ENCODE results near the gene ELMOD3.

The ELMOD3 gene

DNA sequence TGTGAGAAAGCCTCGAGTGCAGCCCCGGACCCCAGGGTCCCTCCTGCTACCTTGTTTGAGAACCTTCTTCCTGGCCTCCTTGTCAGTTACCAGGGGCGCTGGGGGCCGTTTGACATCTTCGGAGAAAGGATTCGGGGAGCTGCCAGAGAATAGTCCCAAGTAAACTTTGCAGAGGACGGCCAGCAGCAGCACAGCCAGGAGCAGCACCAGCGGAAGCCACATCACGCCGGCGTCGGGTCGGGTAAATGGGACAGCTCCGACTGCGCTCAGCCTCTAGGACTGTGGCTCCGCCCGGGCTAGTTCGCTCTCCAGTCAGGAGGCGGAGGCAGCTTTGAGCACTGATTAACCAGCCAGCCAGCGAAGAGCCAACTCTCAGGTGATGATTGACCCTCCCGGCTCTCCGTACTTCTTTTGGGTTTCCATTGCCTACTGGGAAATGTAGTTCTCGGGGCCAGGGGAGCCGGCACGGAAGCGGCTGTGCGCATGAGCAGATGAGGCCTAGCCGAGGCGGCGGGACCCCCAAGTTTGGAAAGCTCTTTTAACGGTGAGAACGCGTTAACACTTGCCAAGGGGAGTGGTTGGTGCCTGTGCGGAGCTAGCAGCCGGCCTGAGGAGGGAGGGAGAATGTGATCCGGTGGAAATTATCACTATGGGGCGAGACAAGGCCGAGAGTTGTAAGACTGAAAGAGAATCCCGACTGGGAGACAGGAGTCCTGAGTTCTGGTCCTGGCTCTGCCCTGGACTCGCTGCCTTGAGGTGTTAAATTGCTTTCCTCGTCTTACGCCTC, at the start of gene ELMOD3, which contains the start of gene RETSAT:
TSS of gene ELMOD3 (plus strand) at position 484 of the 787 bp plus-strand sequence. CDS start 2,430 bp downstream, outside the sequence.
TSS of gene RETSAT (minus strand) at position 243 of the 787 bp plus-strand sequence. CDS start at position 222, 21 bp downstream.
- in situ Hi-C loops (cut with MboI; ENCODE audit: low sequenced_read_pairs, unreplicated experiment): no loop called here
- DNase-seq (ENCODE audit: low spot score): peak; percentile 97
- TF ChIP-seq, protein P1, sequence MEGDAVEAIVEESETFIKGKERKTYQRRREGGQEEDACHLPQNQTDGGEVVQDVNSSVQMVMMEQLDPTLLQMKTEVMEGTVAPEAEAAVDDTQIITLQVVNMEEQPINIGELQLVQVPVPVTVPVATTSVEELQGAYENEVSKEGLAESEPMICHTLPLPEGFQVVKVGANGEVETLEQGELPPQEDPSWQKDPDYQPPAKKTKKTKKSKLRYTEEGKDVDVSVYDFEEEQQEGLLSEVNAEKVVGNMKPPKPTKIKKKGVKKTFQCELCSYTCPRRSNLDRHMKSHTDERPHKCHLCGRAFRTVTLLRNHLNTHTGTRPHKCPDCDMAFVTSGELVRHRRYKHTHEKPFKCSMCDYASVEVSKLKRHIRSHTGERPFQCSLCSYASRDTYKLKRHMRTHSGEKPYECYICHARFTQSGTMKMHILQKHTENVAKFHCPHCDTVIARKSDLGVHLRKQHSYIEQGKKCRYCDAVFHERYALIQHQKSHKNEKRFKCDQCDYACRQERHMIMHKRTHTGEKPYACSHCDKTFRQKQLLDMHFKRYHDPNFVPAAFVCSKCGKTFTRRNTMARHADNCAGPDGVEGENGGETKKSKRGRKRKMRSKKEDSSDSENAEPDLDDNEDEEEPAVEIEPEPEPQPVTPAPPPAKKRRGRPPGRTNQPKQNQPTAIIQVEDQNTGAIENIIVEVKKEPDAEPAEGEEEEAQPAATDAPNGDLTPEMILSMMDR (IDR thresholded peaks at IDR 0.05; ENCODE audit: borderline replicate concordance, control extremely low read depth, extremely low read depth, insufficient read depth, missing control alignments): no peak

DNA sequence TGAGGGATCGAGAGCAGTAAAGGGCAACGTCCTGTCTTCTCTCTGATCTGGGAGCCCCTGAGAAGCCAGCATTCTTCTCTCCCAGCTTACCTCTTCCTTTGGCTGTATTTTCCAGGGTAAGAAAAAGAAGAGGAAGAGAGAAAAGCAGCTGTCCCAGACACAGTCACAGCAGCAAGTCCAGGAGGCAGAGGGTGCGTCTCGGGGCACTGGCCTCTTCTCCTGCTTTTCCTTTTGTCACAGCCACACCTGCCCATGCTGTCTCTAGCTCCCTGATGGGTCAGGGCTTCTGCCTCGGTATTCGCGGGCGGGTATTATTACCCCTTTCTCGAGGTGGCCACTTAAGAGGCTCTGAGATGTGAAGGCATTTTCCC, 47.1 kb upstream of the ELMOD3 start:
- TF ChIP-seq, protein P1 (IDR thresholded peaks at IDR 0.05; ENCODE audit: borderline replicate concordance, control extremely low read depth, extremely low read depth, insufficient read depth, missing control alignments): no peak
- no peak for DNase-seq (ENCODE audit: low spot score)
- in situ Hi-C loops (cut with MboI; ENCODE audit: low sequenced_read_pairs, unreplicated experiment): no loop called here

DNA sequence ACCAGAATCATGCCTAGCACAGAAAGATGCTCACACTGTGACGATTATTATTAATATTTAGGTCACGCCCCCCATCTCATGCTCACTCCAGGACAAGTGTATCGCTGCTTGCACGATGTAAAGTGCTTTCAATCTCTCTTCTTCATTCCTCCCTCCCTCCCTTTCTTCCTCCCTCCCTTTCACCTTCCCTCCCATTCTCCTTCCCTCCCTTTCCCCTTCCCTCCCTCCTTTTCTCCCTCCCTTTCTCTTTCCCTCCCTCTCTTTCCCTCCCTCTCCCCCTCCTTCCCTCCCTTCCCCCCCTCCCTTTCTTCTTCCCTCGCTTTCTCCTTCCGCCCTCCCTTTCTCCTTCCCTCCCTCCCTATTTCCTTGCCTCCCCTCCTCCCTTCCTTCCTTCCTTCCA, 46.4 kb upstream of the ELMOD3 start:
- DNase-seq (ENCODE audit: low spot score): no peak
- TF ChIP-seq, protein P1 (IDR thresholded peaks at IDR 0.05; ENCODE audit: borderline replicate concordance, control extremely low read depth, extremely low read depth, insufficient read depth, missing control alignments): no peak
- in situ Hi-C loops (cut with MboI; ENCODE audit: low sequenced_read_pairs, unreplicated experiment): no loop called here

DNA sequence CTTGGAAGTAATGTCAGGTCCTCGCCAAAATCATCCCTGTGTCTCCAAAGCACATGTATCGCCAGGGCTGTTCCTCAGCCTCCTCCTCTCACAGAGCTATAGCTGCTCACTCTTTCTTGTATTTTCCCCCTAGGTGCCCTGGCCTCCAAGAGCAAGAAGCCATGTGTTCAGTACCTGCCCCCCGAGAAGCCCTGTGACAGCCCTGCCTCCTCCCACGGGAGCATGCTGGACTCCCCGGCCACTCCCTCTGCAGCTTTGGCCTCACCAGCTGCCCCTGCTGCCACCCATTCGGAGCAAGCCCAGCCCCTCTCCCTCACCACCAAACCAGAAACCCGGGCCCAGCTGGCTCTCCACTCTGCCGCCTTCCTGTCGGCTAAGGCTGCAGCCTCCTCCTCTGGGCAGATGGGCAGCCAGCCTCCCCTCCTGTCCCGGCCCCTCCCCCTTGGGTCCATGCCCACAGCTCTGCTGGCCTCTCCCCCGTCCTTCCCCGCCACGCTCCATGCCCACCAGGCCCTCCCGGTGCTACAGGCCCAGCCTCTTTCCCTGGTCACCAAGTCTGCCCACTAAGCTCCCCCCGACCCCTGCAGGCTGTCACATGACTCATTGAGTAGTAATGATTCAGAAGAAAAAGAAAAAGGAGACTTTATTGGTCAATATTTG, 45.5 kb upstream of the ELMOD3 start:
- in situ Hi-C loops (cut with MboI; ENCODE audit: low sequenced_read_pairs, unreplicated experiment): no loop called here
- TF ChIP-seq, protein P1 (IDR thresholded peaks at IDR 0.05; ENCODE audit: borderline replicate concordance, control extremely low read depth, extremely low read depth, insufficient read depth, missing control alignments): no peak

DNA sequence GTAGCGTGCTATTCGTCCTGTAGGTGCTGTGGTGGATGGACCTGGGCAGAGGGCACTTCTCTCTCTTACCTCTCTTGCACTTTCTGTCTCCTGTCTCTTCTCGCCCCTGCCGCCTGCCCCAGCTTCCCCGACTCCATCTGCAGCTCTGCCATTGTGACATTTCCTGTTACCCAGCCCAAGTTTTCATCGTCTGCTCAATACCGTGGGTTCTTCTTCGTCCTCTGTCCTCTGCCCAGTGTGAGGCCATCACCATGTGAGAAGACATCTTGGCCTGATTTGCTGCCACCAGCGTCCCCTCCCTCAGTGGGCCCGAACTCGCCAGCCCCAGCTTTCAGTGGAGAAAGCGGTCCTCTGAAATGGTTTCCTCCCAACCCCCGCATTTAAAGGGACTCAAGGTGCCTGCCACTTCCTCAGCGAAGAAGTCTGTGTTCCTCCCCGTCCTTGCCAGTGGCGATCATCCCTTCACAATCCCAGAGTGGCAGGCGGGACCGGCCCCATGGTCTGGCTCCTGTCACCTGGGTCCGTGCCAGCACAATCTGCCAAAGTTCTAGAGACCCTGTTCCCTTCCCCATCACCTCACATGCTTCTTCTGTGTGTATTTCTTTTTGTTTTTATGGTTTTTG, 44.8 kb upstream of the ELMOD3 start:
- in situ Hi-C loops (cut with MboI; ENCODE audit: low sequenced_read_pairs, unreplicated experiment): no loop called here
- no peak for DNase-seq (ENCODE audit: low spot score)
- TF ChIP-seq, protein P1 (IDR thresholded peaks at IDR 0.05; ENCODE audit: borderline replicate concordance, control extremely low read depth, extremely low read depth, insufficient read depth, missing control alignments): no peak

More for the DNA sequence above, 45.5 kb upstream of the ELMOD3 start:
- DNase-seq (ENCODE audit: low spot score): no peak

DNA sequence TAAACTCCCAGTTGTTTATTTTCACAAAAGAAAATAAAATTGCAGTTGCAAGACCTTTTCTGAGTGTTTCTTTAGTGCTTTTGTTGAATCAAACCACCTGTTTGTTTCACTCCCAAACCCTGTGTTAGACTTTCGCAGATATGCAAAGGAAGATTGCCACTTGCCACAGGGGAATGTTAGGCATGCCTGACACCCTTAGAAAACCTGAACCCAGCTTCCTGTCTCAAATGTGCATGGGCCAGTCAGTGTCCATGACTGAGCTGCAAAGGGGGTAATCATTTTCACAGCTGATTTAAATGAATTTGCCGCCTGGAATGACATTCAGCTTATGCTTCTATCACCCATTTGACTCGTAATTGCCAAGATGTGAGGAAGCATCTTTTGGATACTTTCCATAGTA, 44.2 kb upstream of the ELMOD3 start:
- TF ChIP-seq, protein P1 (IDR thresholded peaks at IDR 0.05; ENCODE audit: borderline replicate concordance, control extremely low read depth, extremely low read depth, insufficient read depth, missing control alignments): no peak
- in situ Hi-C loops (cut with MboI; ENCODE audit: low sequenced_read_pairs, unreplicated experiment): no loop called here

More for the DNA sequence above, 44.2 kb upstream of the ELMOD3 start:
- DNase-seq (ENCODE audit: low spot score): no peak

Data from GM13976 (cell line).